SU-DHL-6 (cell line): ENCODE measurements around the gene SKAP2.

Experiments used
- H2AFZ ChIP-seq: fragments of 200-600 bp; sonication (generic); 2 replicates; pipeline ENCODE4 v1.6.1; 2014; ENCODE audit warnings: low read depth, mild to moderate bottlenecking, moderate library complexity, mixed read lengths, antibody characterized with exemption, low read length; ENCODE audit not compliant: severe bottlenecking
- H3F3A ChIP-seq: fragments of 200-600 bp; shearing (Covaris generic); 2 replicates; pipeline ENCODE4 v1.6.0; 2016; ENCODE audit warnings: antibody characterized with exemption, mild to moderate bottlenecking; ENCODE audit not compliant: insufficient read depth
- H3K27ac ChIP-seq: fragments of 200-600 bp; sonication (generic); 2 replicates; pipeline ENCODE4 v1.5.1; 2016; ENCODE audit warnings: low read depth, mild to moderate bottlenecking, low read length, moderate library complexity, mixed read lengths
- H3K27me3 ChIP-seq: fragments of 200-600 bp; sonication (generic), shearing (Covaris generic); 2 replicates; pipeline ENCODE4 v1.6.0; 2014; ENCODE audit warnings: mild to moderate bottlenecking, low read length
- H3K36me3 ChIP-seq: fragments of 200-600 bp; sonication (generic); 2 replicates; pipeline ENCODE4 v1.6.1; 2014; ENCODE audit warnings: mild to moderate bottlenecking, low read length, mixed read lengths
- H3K4me2 ChIP-seq: fragments of 300-600, 200-600 bp; shearing (Covaris generic), sonication (generic); 2 replicates; pipeline ENCODE4 v1.6.0; 2014; ENCODE audit warnings: low read length, low read depth, mild to moderate bottlenecking; ENCODE audit not compliant: poor library complexity, severe bottlenecking
- H3K4me3 ChIP-seq: fragments of 200-600 bp; sonication (generic); 2 replicates; pipeline ENCODE4 v1.5.1; 2014; ENCODE audit warnings: antibody characterized with exemption, low read length, mild to moderate bottlenecking, mixed read lengths; ENCODE audit not compliant: insufficient read depth, poor library complexity, severe bottlenecking
- H3K79me2 ChIP-seq: fragments of 200-600 bp; sonication (generic); 2 replicates; pipeline ENCODE4 v1.6.1; 2014; ENCODE audit warnings: mild to moderate bottlenecking, low read length, moderate library complexity; ENCODE audit not compliant: insufficient read depth
- H3K9ac ChIP-seq: fragments of 200-600 bp; sonication (generic); 2 replicates; pipeline ENCODE4 v1.7.0; 2014; ENCODE audit warnings: mild to moderate bottlenecking, low read length
- H3K9me2 ChIP-seq: fragments of 200-600 bp; sonication (generic); replicated peaks from 2 replicates; pipeline ENCODE4 v1.6.1; 2014; ENCODE audit warnings: low read length; ENCODE audit not compliant: insufficient read depth
- H3K9me3 ChIP-seq: fragments of 200-600 bp; sonication (generic); 2 replicates; pipeline ENCODE4 v1.6.1; 2014; ENCODE audit warnings: low read length, mixed read lengths; ENCODE audit not compliant: insufficient read depth
- H4K20me1 ChIP-seq: fragments of 200-600 bp; sonication (generic); 2 replicates; pipeline ENCODE4 v1.6.1; 2014; ENCODE audit warnings: low read depth, mild to moderate bottlenecking, antibody characterized with exemption, low read length, moderate library complexity, mixed read lengths
- CTCF ChIP-seq: fragments of 200-600 bp; sonication (generic); IDR thresholded peaks from one replicate; pipeline ENCODE4 v1.5.1; 2017; ENCODE audit warnings: antibody characterized with exemption, mild to moderate bottlenecking, low read length, moderate library complexity; ENCODE audit not compliant: insufficient read depth, poor library complexity, severe bottlenecking
- EZH2phosphoT487 ChIP-seq: fragments of 200-600 bp; sonication (generic), shearing (Covaris generic); conservative IDR thresholded peaks from 2 replicates; pipeline ENCODE4 v1.6.1; 2018; ENCODE audit warnings: mild to moderate bottlenecking, antibody characterized with exemption, low read length, moderate library complexity, mixed read lengths

Gene SKAP2

GRCh38 chr7:26760501-26760900 is 103.9 kb downstream of the SKAP2 start:
- no peak overlapping the region for H3K27ac ChIP-seq
- H3K4me2 ChIP-seq = no peak overlapping the region

DNA sequence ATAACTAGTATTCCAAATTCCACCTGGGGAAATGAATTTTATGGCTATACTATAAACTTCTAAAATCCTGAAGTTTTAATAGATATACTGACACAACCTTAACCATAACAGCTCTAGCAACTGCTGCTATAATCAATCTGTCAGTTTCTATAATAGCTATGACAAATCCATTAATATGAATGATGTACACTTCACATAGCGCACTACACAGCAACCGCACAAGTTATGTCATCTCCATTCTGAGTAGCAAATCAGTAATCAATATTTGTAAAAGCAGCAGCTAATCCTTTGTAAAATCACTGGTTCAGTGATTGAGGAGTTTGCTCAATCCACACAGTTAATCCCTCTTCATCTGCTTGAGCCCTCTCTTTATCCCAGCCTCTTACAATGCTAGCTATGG is 105.3 kb downstream of the SKAP2 start:
- H4K20me1 ChIP-seq = no peaks in the 10 kb centered on the region
- no peaks in the 10 kb centered on the region for H3K9me3 ChIP-seq
- H3K36me3 ChIP-seq = peaks cover 9% of the 10 kb centered on the region
- no peak overlapping the region for H3K9ac ChIP-seq
- no peaks in the 10 kb centered on the region for H3K9me2 ChIP-seq
- no peak overlapping the region for H3K4me2 ChIP-seq
- no peak overlapping the region for H3K27ac ChIP-seq
- H3K79me2 ChIP-seq = no peaks in the 10 kb centered on the region
- H3K27me3 ChIP-seq = no peaks in the 10 kb centered on the region
- no peaks in the 10 kb centered on the region for H3F3A ChIP-seq
- H3K4me3 ChIP-seq = no peak overlapping the region
- TF ChIP-seq CTCF = no peak
- H2AFZ ChIP-seq = no peak overlapping the region

More at GRCh38 chr7:26760501-26760900, 103.9 kb downstream of the SKAP2 start:
- TF ChIP-seq EZH2phosphoT487 = no peak
- H3K27me3 ChIP-seq = no peaks in the 10 kb centered on the region
- H3K4me3 ChIP-seq = no peak overlapping the region
- H3K9ac ChIP-seq = no peak overlapping the region
- no peaks in the 10 kb centered on the region for H3K9me3 ChIP-seq
- H2AFZ ChIP-seq = no peak overlapping the region
- no peaks in the 10 kb centered on the region for H3K9me2 ChIP-seq
- no peaks in the 10 kb centered on the region for H3F3A ChIP-seq
- peaks cover 9% of the 10 kb centered on the region for H3K36me3 ChIP-seq
- no peaks in the 10 kb centered on the region for H3K79me2 ChIP-seq
- no peaks in the 10 kb centered on the region for H4K20me1 ChIP-seq

- H3K4me3 ChIP-seq = no peak overlapping the region
- no peak overlapping the region for H3K4me2 ChIP-seq
- H3K27me3 ChIP-seq = no peaks in the 10 kb centered on the region
- H3K9me3 ChIP-seq = no peaks in the 10 kb centered on the region
- no peak overlapping the region for H3K9ac ChIP-seq
- no peak overlapping the region for H3K27ac ChIP-seq
- H3K36me3 ChIP-seq = peaks cover 5% of the 10 kb centered on the region; the same call in 1 of the 2 replicates
- peaks cover 4% of the 10 kb centered on the region; the same call in 1 of the 2 replicates for H3F3A ChIP-seq
- no peaks in the 10 kb centered on the region for H3K9me2 ChIP-seq
- TF ChIP-seq CTCF = no peak
- TF ChIP-seq EZH2phosphoT487 = no peak
- H3K79me2 ChIP-seq = no peaks in the 10 kb centered on the region
- H4K20me1 ChIP-seq = no peaks in the 10 kb centered on the region
- H2AFZ ChIP-seq = no peak overlapping the region
Measured at GRCh38 chr7:26743205-26743604, 121.2 kb downstream of the SKAP2 start.

DNA sequence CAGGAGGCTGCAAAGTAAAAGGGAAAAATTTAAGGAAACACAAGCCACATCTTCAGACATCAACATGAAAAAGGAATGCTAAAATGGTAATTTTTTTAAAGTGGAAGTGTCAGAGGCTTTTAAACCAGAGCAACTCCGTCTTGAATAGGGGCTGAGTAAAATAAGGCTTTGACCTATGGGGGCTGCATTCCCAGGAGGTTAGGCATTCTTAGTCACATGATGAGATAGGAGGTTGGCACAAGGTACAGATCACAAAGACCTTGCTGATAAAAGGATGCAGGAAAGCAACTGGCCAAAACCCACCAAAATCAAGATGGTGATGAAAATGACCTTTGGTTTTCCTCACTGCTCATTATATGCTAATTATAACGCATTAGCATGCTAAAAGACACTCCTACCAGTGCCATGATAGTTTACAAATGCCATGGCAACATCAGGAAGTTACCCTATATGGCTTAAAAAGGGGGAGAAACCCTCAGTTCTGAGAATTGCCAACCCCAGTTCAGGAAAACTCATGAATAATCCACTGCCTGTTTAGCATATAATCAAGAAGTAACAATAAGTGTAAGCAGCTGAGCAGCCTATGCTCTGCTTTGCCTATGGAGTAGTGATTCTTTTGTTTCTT is 128.3 kb downstream of the SKAP2 start:
- no peaks in the 10 kb centered on the region for H3F3A ChIP-seq
- H3K9me3 ChIP-seq = no peaks in the 10 kb centered on the region
- H3K4me3 ChIP-seq = no peak overlapping the region
- H3K27ac ChIP-seq = no peak overlapping the region
- TF ChIP-seq CTCF = no peak
- H3K9ac ChIP-seq = no peak overlapping the region
- no peak overlapping the region for H3K4me2 ChIP-seq
- H2AFZ ChIP-seq = no peak overlapping the region
- H3K9me2 ChIP-seq = no peaks in the 10 kb centered on the region
- no peaks in the 10 kb centered on the region for H3K27me3 ChIP-seq
- H3K36me3 ChIP-seq = peaks cover 28% of the 10 kb centered on the region; the same call in 1 of the 2 replicates
- no peaks in the 10 kb centered on the region for H3K79me2 ChIP-seq
- no peaks in the 10 kb centered on the region for H4K20me1 ChIP-seq
